Keratinocyte (primary cell): ENCODE measurements around the gene CDKAL1. TPM values are rescaled to one million over a fixed set of nuclear protein-coding genes. Genes with fewer than 3 reads are reported as not detected.

Experiments
- DNase-seq: peaks from one replicate; pipeline ENCODE4 v3.0.0-alpha.2; 2011; ENCODE audit warnings: low read depth, missing footprints, low spot score
- FAIRE-seq: peaks from 2 replicates; lab custom pipeline; 2011; peaks lifted over from hg19 to GRCh38; lab: Jason Lieb, UNC
- H2AFZ ChIP-seq: 2 replicates; pipeline ENCODE4 v1.6.0; 2012; ENCODE audit warnings: low read length, control low read depth, inconsistent platforms; ENCODE audit not compliant: control insufficient read depth
- H3K27ac ChIP-seq: 2 replicates; pipeline ENCODE4 v1.5.1; 2011; ENCODE audit warnings: low read length; ENCODE audit not compliant: control insufficient read depth, insufficient read depth
- H3K27me3 ChIP-seq: 3 replicates; pipeline ENCODE4 v1.6.0; 2011; ENCODE audit warnings: low read length; ENCODE audit not compliant: control insufficient read depth, insufficient read depth; ENCODE audit errors: extremely low read depth
- H3K36me3 ChIP-seq, 2 experiments: 2 replicates in 1 of 2; 3 replicates in 1 of 2; pipeline ENCODE4 v1.5.1; 2011; ENCODE audit warnings: low read length in 2 of 2, mild to moderate bottlenecking in 1 of 2; ENCODE audit not compliant: control insufficient read depth in 2 of 2, insufficient read depth in 2 of 2; ENCODE audit errors: extremely low read depth in 1 of 2
- H3K4me1 ChIP-seq: 3 replicates; pipeline ENCODE4 v1.5.1; 2011; ENCODE audit warnings: low read length; ENCODE audit not compliant: control insufficient read depth, insufficient read depth; ENCODE audit errors: extremely low read depth
- H3K4me2 ChIP-seq: 3 replicates; pipeline ENCODE4 v1.6.0; 2011; ENCODE audit warnings: low read depth, low read length; ENCODE audit not compliant: control insufficient read depth, insufficient read depth; ENCODE audit errors: extremely low read depth
- H3K4me3 ChIP-seq, 3 experiments: fragments of 200-600 bp in 1 of 3; sonication (generic) in 1 of 3; 2 replicates in 2 of 3; 3 replicates in 1 of 3; pipeline ENCODE4 v1.5.1; 2011 to 2016; ENCODE audit warnings: low read length in 3 of 3, mild to moderate bottlenecking in 3 of 3, control low read depth in 2 of 3, inconsistent platforms in 1 of 3, low read depth in 1 of 3, mixed read lengths in 1 of 3, mixed run types in 1 of 3, moderate library complexity in 1 of 3; ENCODE audit not compliant: control insufficient read depth in 2 of 3, insufficient read depth in 2 of 3; ENCODE audit errors: extremely low read depth in 1 of 3
- H3K79me2 ChIP-seq: 2 replicates; pipeline ENCODE4 v1.6.0; 2012; ENCODE audit warnings: low read length; ENCODE audit not compliant: control insufficient read depth, insufficient read depth
- H3K9ac ChIP-seq: 3 replicates; pipeline ENCODE4 v1.6.0; 2011; ENCODE audit warnings: low read length; ENCODE audit not compliant: control insufficient read depth, insufficient read depth; ENCODE audit errors: extremely low read depth
- H3K9me1 ChIP-seq: 3 replicates; pipeline ENCODE4 v1.6.0; 2011; ENCODE audit warnings: low read length; ENCODE audit not compliant: control insufficient read depth, insufficient read depth; ENCODE audit errors: extremely low read depth
- H3K9me3 ChIP-seq: 2 replicates; pipeline ENCODE4 v1.5.1; 2012; ENCODE audit warnings: low read depth, low read length; ENCODE audit not compliant: control insufficient read depth
- H4K20me1 ChIP-seq: 3 replicates; pipeline ENCODE4 v1.6.0; 2011; ENCODE audit warnings: low read length; ENCODE audit not compliant: control insufficient read depth, insufficient read depth; ENCODE audit errors: extremely low read depth
- CTCF ChIP-seq, 3 experiments: IDR thresholded peaks in 1 of 3; conservative IDR thresholded peaks in 1 of 3; optimal IDR thresholded peaks in 1 of 3; 2 replicates in 2 of 3; 3 replicates in 1 of 3; pipeline versions ENCODE3 to v1.5.1; 2011; ENCODE audit warnings: low read length in 3 of 3, mild to moderate bottlenecking in 3 of 3, moderate library complexity in 2 of 3, control low read depth in 1 of 3, inconsistent platforms in 1 of 3; ENCODE audit not compliant: insufficient read depth in 2 of 3; ENCODE audit errors: extremely low read depth in 1 of 3
- EZH2 ChIP-seq: IDR thresholded peaks from one replicate; pipeline ENCODE4 v1.6.1; 2012; ENCODE audit warnings: inconsistent platforms, mild to moderate bottlenecking, low read length, moderate library complexity
- dilution Hi-C: fragments of 300-500 bp; cut with MboI; formaldehyde crosslinking; loops from one replicate; pipeline ENCODE4 v1.7.0; 2020; ENCODE audit warnings: low sequenced_read_pairs; ENCODE audit not compliant: extremely low pct_ligation_motif_present
- polyA plus RNA-seq, 5 experiments: library from polyadenylated mRNA; depleted of rRNA in 3 of 5; stranded (reverse) in 3 of 5; stranded (forward) in 1 of 5; unstranded in 1 of 5; fragments of >200 nt; gene quantifications; 1 replicate in 1 of 5; 2 replicates in 3 of 5; 3 replicates in 1 of 5; pipeline versions ENCODE4 v1.2.1 to v1.2.3, GENCODE V29; 2011 to 2012; ENCODE audit warnings: missing spikeins in 2 of 5, low read depth in 1 of 5, low replicate concordance in 1 of 5

Gene CDKAL1
- polyA plus RNA-seq, 1 donor (not counting 4 experiments of a cell fraction or from before 2014, with no cell fraction given), result 5.6 TPM

- H3K9ac ChIP-seq, result no peak overlapping the region
- no peak for FAIRE-seq
- DNase-seq, result no peak
- H3K36me3 ChIP-seq, result no peaks in the 10 kb centered on the region
- H3K9me1 ChIP-seq, result no peaks in the 10 kb centered on the region
- H3K9me3 ChIP-seq, result no peaks in the 10 kb centered on the region
- H3K79me2 ChIP-seq, result no peaks in the 10 kb centered on the region
- dilution Hi-C loops, result no loop called here
- no peak overlapping the region for H3K4me2 ChIP-seq
- H3K27me3 ChIP-seq, result no peaks in the 10 kb centered on the region
- no peak overlapping the region for H3K27ac ChIP-seq
- H3K4me3 ChIP-seq, result no peak overlapping the region
- H3K4me1 ChIP-seq, result no peaks in the 10 kb centered on the region
- TF ChIP-seq CTCF (optimal IDR thresholded peaks at IDR 0.05 in 1 of 3, IDR thresholded peaks at IDR 0.05 in 1 of 3, conservative IDR thresholded peaks at IDR 0.05 in 1 of 3; ENCODE audit: extremely low read depth in 1 of 3, insufficient read depth in 2 of 3, low read length in 3 of 3) (no peak), EZH2 (no peak)
- H4K20me1 ChIP-seq, result no peaks in the 10 kb centered on the region
- no peak overlapping the region for H2AFZ ChIP-seq
Measured at GRCh38 chr6:21244897-21245470, 710.7 kb downstream of the CDKAL1 start.

GRCh38 chr6:21245488-21245887 lies 711.2 kb downstream of the CDKAL1 start:
- Histone ChIP-seq H3K4me3 (no peak overlapping the region), H4K20me1 (no peaks in the 10 kb centered on the region), H3K36me3 (no peaks in the 10 kb centered on the region), H3K79me2 (no peaks in the 10 kb centered on the region), H3K9me1 (no peaks in the 10 kb centered on the region), H2AFZ (no peak overlapping the region), H3K9me3 (no peaks in the 10 kb centered on the region), H3K4me1 (no peaks in the 10 kb centered on the region), H3K9ac (no peak overlapping the region), H3K27me3 (no peaks in the 10 kb centered on the region), H3K27ac (no peak overlapping the region), H3K4me2 (no peak overlapping the region)
- dilution Hi-C loops, result no loop called here
- no peak for FAIRE-seq
- TF ChIP-seq CTCF (optimal IDR thresholded peaks at IDR 0.05 in 1 of 3, IDR thresholded peaks at IDR 0.05 in 1 of 3, conservative IDR thresholded peaks at IDR 0.05 in 1 of 3; ENCODE audit: extremely low read depth in 1 of 3, insufficient read depth in 2 of 3, low read length in 3 of 3) (no peak), EZH2 (no peak)
- no peak for DNase-seq
